GM23338 (cell line): ENCODE results near the gene NDUFB5. TPM values are rescaled to one million over a fixed set of nuclear protein-coding genes. Genes with fewer than 3 reads are reported as not detected.

Source experiments
- ATAC-seq: fragments of 200-7000 bp; cut with Tn5 transposase; 3 replicates; pipeline ENCODE4 v1.9.1; 2020
- DNase-seq: peaks from one replicate; pipeline ENCODE4 v3.0.0-alpha.2; 2015; ENCODE audit warnings: low spot score
- H2AFZ ChIP-seq: fragments of 200-600 bp; sonication (generic); 2 replicates; pipeline ENCODE4 v1.8.0; 2016; ENCODE audit warnings: antibody characterized with exemption, mild to moderate bottlenecking, moderate library complexity
- H3F3A ChIP-seq: fragments of 200-600 bp; sonication (generic); replicated peaks from 2 replicates; pipeline ENCODE4 v1.8.0; 2017; ENCODE audit warnings: antibody characterized with exemption, mixed run types, low read depth
- H3K27ac ChIP-seq: fragments of 200-600 bp; sonication (generic); 2 replicates; pipeline ENCODE4 v1.6.1; 2016; ENCODE audit warnings: low read depth
- H3K27me3 ChIP-seq: fragments of 200-600 bp; sonication (generic); 2 replicates; pipeline ENCODE4 v1.8.0; 2016; ENCODE audit warnings: mild to moderate bottlenecking, mixed run types, moderate library complexity; ENCODE audit not compliant: insufficient read depth
- H3K36me3 ChIP-seq: fragments of 200-600 bp; sonication (generic); 2 replicates; pipeline ENCODE4 v1.8.0; 2016; ENCODE audit warnings: mild to moderate bottlenecking; ENCODE audit not compliant: insufficient read depth
- H3K4me1 ChIP-seq: fragments of 200-600 bp; sonication (generic); 2 replicates; pipeline ENCODE4 v1.8.0; 2016; ENCODE audit warnings: mild to moderate bottlenecking, moderate library complexity; ENCODE audit not compliant: insufficient read depth
- H3K4me2 ChIP-seq: fragments of 200-600 bp; sonication (generic); 2 replicates; pipeline ENCODE4 v1.7.1; 2017; ENCODE audit warnings: mixed run types
- H3K4me3 ChIP-seq: fragments of 200-600 bp; sonication (generic); 2 replicates; pipeline ENCODE4 v1.6.1; 2016; ENCODE audit warnings: mixed run types
- H3K79me2 ChIP-seq: fragments of 200-600 bp; sonication (generic); replicated peaks from 2 replicates; pipeline ENCODE4 v1.8.0; 2017; ENCODE audit warnings: mild to moderate bottlenecking; ENCODE audit not compliant: insufficient read depth
- H3K9me2 ChIP-seq: fragments of 200-600 bp; sonication (generic); 2 replicates; pipeline ENCODE4 v1.8.0; 2017; ENCODE audit not compliant: insufficient read depth
- H4K20me1 ChIP-seq: fragments of 200-600 bp; sonication (generic); replicated peaks from 2 replicates; pipeline ENCODE4 v1.8.0; 2017; ENCODE audit warnings: mild to moderate bottlenecking; ENCODE audit not compliant: insufficient read depth
- H3K27ac Mint-ChIP-seq: 2 replicates; pipeline ENCODE4 v1.8.0; 2020; ENCODE audit warnings: inconsistent platforms, mild to moderate bottlenecking, moderate library complexity, mixed read lengths
- H3K27me3 Mint-ChIP-seq: 3 replicates; pipeline ENCODE4 v1.8.0; 2022; ENCODE audit warnings: low read depth, mild to moderate bottlenecking, moderate library complexity, mixed read lengths, inconsistent platforms; ENCODE audit not compliant: insufficient read depth, poor library complexity
- H3K36me3 Mint-ChIP-seq: 3 replicates; pipeline ENCODE4 v1.8.0; 2021; ENCODE audit warnings: low read depth, mild to moderate bottlenecking, inconsistent platforms, moderate library complexity, mixed read lengths
- H3K4me1 Mint-ChIP-seq: 3 replicates; pipeline ENCODE4 v1.8.0; 2020; ENCODE audit warnings: mild to moderate bottlenecking, inconsistent platforms, mixed read lengths
- H3K4me3 Mint-ChIP-seq: 3 replicates; pipeline ENCODE4 v1.8.0; 2021; ENCODE audit warnings: moderate library complexity, mild to moderate bottlenecking, inconsistent platforms, mixed read lengths
- H3K9me3 Mint-ChIP-seq: 3 replicates; pipeline ENCODE4 v1.8.0; 2020; ENCODE audit warnings: moderate library complexity, mild to moderate bottlenecking, inconsistent platforms, mixed read lengths
- CREB1 ChIP-seq: fragments of 250-450 bp; sonication (Bioruptor Pico); IDR thresholded peaks from 2 replicates; pipeline ENCODE4 v1.5.0; 2020; ENCODE audit warnings: low read depth, mild to moderate bottlenecking, moderate library complexity
- CTCF ChIP-seq, 2 experiments: fragments of 200-600 bp in 1 of 2; sonication (generic) in 1 of 2; conservative IDR thresholded peaks; 2 replicates each; pipeline versions ENCODE4 v1.5.1 to v1.6.1; 2016 to 2017; ENCODE audit warnings: antibody characterized with exemption in 2 of 2, low read depth in 2 of 2, mild to moderate bottlenecking in 2 of 2, moderate library complexity in 1 of 2
- ETS1 ChIP-seq: IDR thresholded peaks from 2 replicates; pipeline ENCODE4 v1.6.1; 2016; ENCODE audit warnings: antibody characterized with exemption
- EZH2 ChIP-seq: fragments of 200-600 bp; sonication (generic); IDR thresholded peaks from one replicate; pipeline ENCODE4 v1.8.0; 2017; ENCODE audit warnings: antibody characterized with exemption, mild to moderate bottlenecking, low read depth; ENCODE audit not compliant: unreplicated experiment
- EZH2phosphoT487 ChIP-seq: fragments of 200-600 bp; sonication (generic); IDR thresholded peaks from one replicate; pipeline ENCODE4 v1.8.1; 2018; ENCODE audit warnings: antibody characterized with exemption; ENCODE audit not compliant: unreplicated experiment
- JUNB ChIP-seq: IDR thresholded peaks from one replicate; pipeline ENCODE4 v1.6.1; 2016; ENCODE audit warnings: antibody characterized with exemption; ENCODE audit not compliant: unreplicated experiment
- NANOG ChIP-seq: IDR thresholded peaks from 2 replicates; pipeline ENCODE4 v1.6.1; 2016; ENCODE audit warnings: antibody characterized with exemption, borderline replicate concordance
- POLR2AphosphoS5 ChIP-seq: IDR thresholded peaks from 2 replicates; pipeline ENCODE4 v1.6.1; 2016; ENCODE audit warnings: antibody characterized with exemption, low read depth
- STAT1 ChIP-seq: IDR thresholded peaks from one replicate; pipeline ENCODE4 v1.6.1; 2016; ENCODE audit warnings: antibody characterized with exemption; ENCODE audit not compliant: unreplicated experiment
- ZNF114 ChIP-seq: fragments of 250-450 bp; sonication (Bioruptor Pico); IDR thresholded peaks from 2 replicates; pipeline ENCODE4 v1.5.0; 2020; ENCODE audit warnings: mild to moderate bottlenecking, moderate library complexity
- ZNF331 ChIP-seq: fragments of 250-450 bp; sonication (Bioruptor Pico); IDR thresholded peaks from 2 replicates; pipeline ENCODE4 v1.5.0; 2020; ENCODE audit warnings: low read depth, mild to moderate bottlenecking, moderate library complexity
- polyA plus RNA-seq: library from polyadenylated mRNA; unstranded; fragments of >200 nt; fragmentation: Nextera tagmentation; extraction: Ambion mirVana; gene quantifications from 2 replicates; pipeline ENCODE4 v1.2.1, GENCODE V29; 2016
- total RNA-seq: library from RNA; depleted of rRNA; stranded (reverse); fragments of >200 nt; shearing (Covaris generic); gene quantifications from 2 replicates; pipeline ENCODE4 v1.2.3, GENCODE V29; 2014
- TF ChIP-seq, protein P1 (sequence below): IDR thresholded peaks from one replicate; pipeline ENCODE4 v1.6.1; 2018; ENCODE audit warnings: antibody characterized with exemption; ENCODE audit not compliant: unreplicated experiment
- TF ChIP-seq, protein P2 (sequence below): fragments of 250-450 bp; sonication (Bioruptor Pico); IDR thresholded peaks from 2 replicates; pipeline ENCODE4 v1.5.0; 2020; ENCODE audit warnings: mild to moderate bottlenecking, moderate library complexity

NDUFB5 gene
- total and polyA plus RNA-seq, 2 experiments from 2014 or later = 65.4 to 113 TPM

GRCh38 chr3:179622023-179622422, 17.4 kb downstream of the NDUFB5 start:
- H3K4me3 Mint-ChIP-seq = no peak overlapping the region
- H3K4me1 Mint-ChIP-seq = no peaks in the 10 kb centered on the region
- H3K36me3 Mint-ChIP-seq = peaks cover 65% of the 10 kb centered on the region
- Histone ChIP-seq H3K27ac (no peak overlapping the region), H2AFZ (no peak overlapping the region), H3K4me1 (no peaks in the 10 kb centered on the region), H3K36me3 (peaks cover 48% of the 10 kb centered on the region), H3K79me2 (0 out of 2 replicates have a peak, but pooled peaks cover 3% of the 10 kb centered on the region), H3K27me3 (no peaks in the 10 kb centered on the region), H3F3A (no peaks in the 10 kb centered on the region), H3K4me2 (no peak overlapping the region), H3K4me3 (no peak overlapping the region), H4K20me1 (0 out of 2 replicates have a peak, but pooled peaks cover 3% of the 10 kb centered on the region), H3K9me2 (no peaks in the 10 kb centered on the region)
- TF ChIP-seq STAT1 = no peak
- TF ChIP-seq JUNB = no peak
- TF ChIP-seq POLR2AphosphoS5 = no peak
- TF ChIP-seq ZNF114 = no peak
- no peak for TF ChIP-seq EZH2phosphoT487
- TF ChIP-seq CTCF (conservative IDR thresholded peaks at IDR 0.05; ENCODE audit: low read depth in 2 of 2) = no peak
- TF ChIP-seq ETS1 = no peak
- no peak for TF ChIP-seq ZNF331 (CRISPR knock-in tag)
- TF ChIP-seq CREB1 (CRISPR knock-in tag) = no peak
- no peak for TF ChIP-seq EZH2
- TF ChIP-seq, protein P1, sequence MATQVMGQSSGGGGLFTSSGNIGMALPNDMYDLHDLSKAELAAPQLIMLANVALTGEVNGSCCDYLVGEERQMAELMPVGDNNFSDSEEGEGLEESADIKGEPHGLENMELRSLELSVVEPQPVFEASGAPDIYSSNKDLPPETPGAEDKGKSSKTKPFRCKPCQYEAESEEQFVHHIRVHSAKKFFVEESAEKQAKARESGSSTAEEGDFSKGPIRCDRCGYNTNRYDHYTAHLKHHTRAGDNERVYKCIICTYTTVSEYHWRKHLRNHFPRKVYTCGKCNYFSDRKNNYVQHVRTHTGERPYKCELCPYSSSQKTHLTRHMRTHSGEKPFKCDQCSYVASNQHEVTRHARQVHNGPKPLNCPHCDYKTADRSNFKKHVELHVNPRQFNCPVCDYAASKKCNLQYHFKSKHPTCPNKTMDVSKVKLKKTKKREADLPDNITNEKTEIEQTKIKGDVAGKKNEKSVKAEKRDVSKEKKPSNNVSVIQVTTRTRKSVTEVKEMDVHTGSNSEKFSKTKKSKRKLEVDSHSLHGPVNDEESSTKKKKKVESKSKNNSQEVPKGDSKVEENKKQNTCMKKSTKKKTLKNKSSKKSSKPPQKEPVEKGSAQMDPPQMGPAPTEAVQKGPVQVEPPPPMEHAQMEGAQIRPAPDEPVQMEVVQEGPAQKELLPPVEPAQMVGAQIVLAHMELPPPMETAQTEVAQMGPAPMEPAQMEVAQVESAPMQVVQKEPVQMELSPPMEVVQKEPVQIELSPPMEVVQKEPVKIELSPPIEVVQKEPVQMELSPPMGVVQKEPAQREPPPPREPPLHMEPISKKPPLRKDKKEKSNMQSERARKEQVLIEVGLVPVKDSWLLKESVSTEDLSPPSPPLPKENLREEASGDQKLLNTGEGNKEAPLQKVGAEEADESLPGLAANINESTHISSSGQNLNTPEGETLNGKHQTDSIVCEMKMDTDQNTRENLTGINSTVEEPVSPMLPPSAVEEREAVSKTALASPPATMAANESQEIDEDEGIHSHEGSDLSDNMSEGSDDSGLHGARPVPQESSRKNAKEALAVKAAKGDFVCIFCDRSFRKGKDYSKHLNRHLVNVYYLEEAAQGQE = no peak
- TF ChIP-seq NANOG = no peak
- TF ChIP-seq, protein P2, sequence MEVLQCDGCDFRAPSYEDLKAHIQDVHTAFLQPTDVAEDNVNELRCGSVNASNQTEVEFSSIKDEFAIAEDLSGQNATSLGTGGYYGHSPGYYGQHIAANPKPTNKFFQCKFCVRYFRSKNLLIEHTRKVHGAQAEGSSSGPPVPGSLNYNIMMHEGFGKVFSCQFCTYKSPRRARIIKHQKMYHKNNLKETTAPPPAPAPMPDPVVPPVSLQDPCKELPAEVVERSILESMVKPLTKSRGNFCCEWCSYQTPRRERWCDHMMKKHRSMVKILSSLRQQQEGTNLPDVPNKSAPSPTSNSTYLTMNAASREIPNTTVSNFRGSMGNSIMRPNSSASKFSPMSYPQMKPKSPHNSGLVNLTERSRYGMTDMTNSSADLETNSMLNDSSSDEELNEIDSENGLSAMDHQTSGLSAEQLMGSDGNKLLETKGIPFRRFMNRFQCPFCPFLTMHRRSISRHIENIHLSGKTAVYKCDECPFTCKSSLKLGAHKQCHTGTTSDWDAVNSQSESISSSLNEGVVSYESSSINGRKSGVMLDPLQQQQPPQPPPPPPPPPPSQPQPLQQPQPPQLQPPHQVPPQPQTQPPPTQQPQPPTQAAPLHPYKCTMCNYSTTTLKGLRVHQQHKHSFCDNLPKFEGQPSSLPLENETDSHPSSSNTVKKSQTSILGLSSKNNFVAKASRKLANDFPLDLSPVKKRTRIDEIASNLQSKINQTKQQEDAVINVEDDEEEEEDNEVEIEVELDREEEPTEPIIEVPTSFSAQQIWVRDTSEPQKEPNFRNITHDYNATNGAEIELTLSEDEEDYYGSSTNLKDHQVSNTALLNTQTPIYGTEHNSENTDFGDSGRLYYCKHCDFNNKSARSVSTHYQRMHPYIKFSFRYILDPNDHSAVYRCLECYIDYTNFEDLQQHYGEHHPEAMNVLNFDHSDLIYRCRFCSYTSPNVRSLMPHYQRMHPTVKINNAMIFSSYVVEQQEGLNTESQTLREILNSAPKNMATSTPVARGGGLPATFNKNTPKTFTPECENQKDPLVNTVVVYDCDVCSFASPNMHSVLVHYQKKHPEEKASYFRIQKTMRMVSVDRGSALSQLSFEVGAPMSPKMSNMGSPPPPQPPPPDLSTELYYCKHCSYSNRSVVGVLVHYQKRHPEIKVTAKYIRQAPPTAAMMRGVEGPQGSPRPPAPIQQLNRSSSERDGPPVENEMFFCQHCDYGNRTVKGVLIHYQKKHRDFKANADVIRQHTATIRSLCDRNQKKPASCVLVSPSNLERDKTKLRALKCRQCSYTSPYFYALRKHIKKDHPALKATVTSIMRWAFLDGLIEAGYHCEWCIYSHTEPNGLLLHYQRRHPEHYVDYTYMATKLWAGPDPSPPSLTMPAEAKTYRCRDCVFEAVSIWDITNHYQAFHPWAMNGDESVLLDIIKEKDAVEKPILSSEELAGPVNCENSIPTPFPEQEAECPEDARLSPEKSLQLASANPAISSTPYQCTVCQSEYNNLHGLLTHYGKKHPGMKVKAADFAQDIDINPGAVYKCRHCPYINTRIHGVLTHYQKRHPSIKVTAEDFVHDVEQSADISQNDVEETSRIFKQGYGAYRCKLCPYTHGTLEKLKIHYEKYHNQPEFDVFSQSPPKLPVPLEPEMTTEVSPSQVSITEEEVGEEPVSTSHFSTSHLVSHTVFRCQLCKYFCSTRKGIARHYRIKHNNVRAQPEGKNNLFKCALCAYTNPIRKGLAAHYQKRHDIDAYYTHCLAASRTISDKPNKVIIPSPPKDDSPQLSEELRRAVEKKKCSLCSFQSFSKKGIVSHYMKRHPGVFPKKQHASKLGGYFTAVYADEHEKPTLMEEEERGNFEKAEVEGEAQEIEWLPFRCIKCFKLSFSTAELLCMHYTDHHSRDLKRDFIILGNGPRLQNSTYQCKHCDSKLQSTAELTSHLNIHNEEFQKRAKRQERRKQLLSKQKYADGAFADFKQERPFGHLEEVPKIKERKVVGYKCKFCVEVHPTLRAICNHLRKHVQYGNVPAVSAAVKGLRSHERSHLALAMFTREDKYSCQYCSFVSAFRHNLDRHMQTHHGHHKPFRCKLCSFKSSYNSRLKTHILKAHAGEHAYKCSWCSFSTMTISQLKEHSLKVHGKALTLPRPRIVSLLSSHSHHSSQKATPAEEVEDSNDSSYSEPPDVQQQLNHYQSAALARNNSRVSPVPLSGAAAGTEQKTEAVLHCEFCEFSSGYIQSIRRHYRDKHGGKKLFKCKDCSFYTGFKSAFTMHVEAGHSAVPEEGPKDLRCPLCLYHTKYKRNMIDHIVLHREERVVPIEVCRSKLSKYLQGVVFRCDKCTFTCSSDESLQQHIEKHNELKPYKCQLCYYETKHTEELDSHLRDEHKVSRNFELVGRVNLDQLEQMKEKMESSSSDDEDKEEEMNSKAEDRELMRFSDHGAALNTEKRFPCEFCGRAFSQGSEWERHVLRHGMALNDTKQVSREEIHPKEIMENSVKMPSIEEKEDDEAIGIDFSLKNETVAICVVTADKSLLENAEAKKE (CRISPR knock-in tag) = no peak
- ATAC-seq (no peak), DNase-seq (no peak)
- H3K27ac Mint-ChIP-seq = no peak overlapping the region
- H3K9me3 Mint-ChIP-seq = no peaks in the 10 kb centered on the region
- H3K27me3 Mint-ChIP-seq = no peaks in the 10 kb centered on the region
